D341Med (cell line): Measurements from ENCODE around the gene LRRC8B.

Experiments used
- DNase-seq: peaks from one replicate; pipeline ENCODE4 v3.0.0; 2012; ENCODE audit warnings: low spot score

The LRRC8B gene

GRCh38 chr1:89548122-89548857 is 23.7 kb downstream of the LRRC8B start:
- no peak for DNase-seq

- no peak for DNase-seq
These were observed 26.4 kb downstream of the LRRC8B start for GRCh38 chr1:89550995-89551394.

GRCh38 chr1:89552471-89553081 is 27.9 kb downstream of the LRRC8B start:
- no peak for DNase-seq

GRCh38 chr1:89553157-89553556 is 28.5 kb downstream of the LRRC8B start:
- DNase-seq = no peak

GRCh38 chr1:89555550-89555949 is 30.9 kb downstream of the LRRC8B start:
- DNase-seq = no peak

- DNase-seq = no peak
These were observed 32.3 kb downstream of the LRRC8B start for GRCh38 chr1:89556726-89557444.

- DNase-seq = no peak
These were observed 32.8 kb downstream of the LRRC8B start for GRCh38 chr1:89557445-89557825.

- no peak for DNase-seq
These were observed 33.3 kb downstream of the LRRC8B start for GRCh38 chr1:89557956-89558355.

- DNase-seq = no peak
These were observed 39.5 kb downstream of the LRRC8B start for GRCh38 chr1:89563957-89564604.

GRCh38 chr1:89565521-89565920 is 40.9 kb downstream of the LRRC8B start:
- no peak for DNase-seq

- peak; percentile 63 for DNase-seq
These were observed 42.1 kb downstream of the LRRC8B start for GRCh38 chr1:89566761-89567174.

- DNase-seq = no peak
These were observed 43.2 kb downstream of the LRRC8B start for GRCh38 chr1:89567797-89568196.

GRCh38 chr1:89573410-89573809 is 48.8 kb downstream of the LRRC8B start:
- no peak for DNase-seq

- DNase-seq = no peak
These were observed 50.0 kb downstream of the LRRC8B start for GRCh38 chr1:89574621-89575020.

GRCh38 chr1:89575207-89575606 is 50.6 kb downstream of the LRRC8B start:
- DNase-seq = no peak

- no peak for DNase-seq
These were observed 51.4 kb downstream of the LRRC8B start for GRCh38 chr1:89576013-89576412.

- DNase-seq = no peak
These were observed 53.5 kb downstream of the LRRC8B start for GRCh38 chr1:89578151-89578550.

GRCh38 chr1:89578946-89579684 is 54.5 kb downstream of the LRRC8B start:
- DNase-seq = no peak

- no peak for DNase-seq
These were observed 55.4 kb downstream of the LRRC8B start for GRCh38 chr1:89580036-89580435.

- no peak for DNase-seq
These were observed 57.2 kb downstream of the LRRC8B start for GRCh38 chr1:89581859-89582258.

GRCh38 chr1:89582571-89582970 is 57.9 kb downstream of the LRRC8B start:
- DNase-seq = no peak

- no peak for DNase-seq
These were observed 59.6 kb downstream of the LRRC8B start for GRCh38 chr1:89584211-89584610.
